HEK293 (cell line): ENCODE results near the gene LRRC2.

Experiments used
- CTCF ChIP-seq: fragments of 450-650 bp; formaldehyde crosslinking; IDR thresholded peaks from 2 replicates; pipeline ENCODE4 v1.5.1; 2016; ENCODE audit warnings: missing biosample characterization, missing genetic modification characterization
- YY1 ChIP-seq: fragments of 450-650 bp; formaldehyde crosslinking; IDR thresholded peaks from 2 replicates; pipeline ENCODE4 v1.5.1; 2018; ENCODE audit warnings: missing biosample characterization, missing genetic modification characterization
- ZBTB10 ChIP-seq: fragments of 450-650 bp; formaldehyde crosslinking; IDR thresholded peaks from 2 replicates; pipeline ENCODE4 v1.5.1; 2016; ENCODE audit warnings: missing biosample characterization, missing genetic modification characterization
- ZBTB11 ChIP-seq: fragments of 450-650 bp; formaldehyde crosslinking; conservative IDR thresholded peaks from 2 replicates; pipeline ENCODE4 v1.5.1; 2016; ENCODE audit warnings: low read depth, missing biosample characterization, missing genetic modification characterization
- ZBTB7A ChIP-seq: fragments of 450-650 bp; formaldehyde crosslinking; IDR thresholded peaks from 2 replicates; pipeline ENCODE4 v1.5.1; 2016; ENCODE audit warnings: low read depth, missing biosample characterization, missing genetic modification characterization
- ZNF274 ChIP-seq, 2 experiments: fragments of 200-500 bp in 1 of 2; fragments of 450-650 bp in 1 of 2; sonication (Bioruptor generic) in 1 of 2; formaldehyde crosslinking in 1 of 2; IDR thresholded peaks; 2 replicates each; pipeline versions ENCODE4 v1.5.1 to v1.6.1; 2014 to 2016; ENCODE audit warnings: borderline replicate concordance in 1 of 2, inconsistent platforms in 1 of 2, low read length in 1 of 2, missing biosample characterization in 1 of 2, missing genetic modification characterization in 1 of 2
- TF ChIP-seq, protein P1 (sequence below): fragments of 450-650 bp; formaldehyde crosslinking; IDR thresholded peaks from 2 replicates; pipeline ENCODE4 v1.5.1; 2016; ENCODE audit warnings: missing biosample characterization, missing genetic modification characterization

- TF ChIP-seq ZBTB10 (tag by site-specific recombination) (no peak), ZBTB7A (tag by site-specific recombination) (no peak), CTCF (tag by site-specific recombination) (no peak), ZBTB11 (no peak), YY1 (tag by site-specific recombination) (no peak), ZNF274 (IDR thresholded peaks at IDR 0.05; ENCODE audit: low read length) (no peak), ZNF274 (tag by site-specific recombination; IDR thresholded peaks at IDR 0.05; ENCODE audit: borderline replicate concordance) (no peak)
- TF ChIP-seq, protein P1, sequence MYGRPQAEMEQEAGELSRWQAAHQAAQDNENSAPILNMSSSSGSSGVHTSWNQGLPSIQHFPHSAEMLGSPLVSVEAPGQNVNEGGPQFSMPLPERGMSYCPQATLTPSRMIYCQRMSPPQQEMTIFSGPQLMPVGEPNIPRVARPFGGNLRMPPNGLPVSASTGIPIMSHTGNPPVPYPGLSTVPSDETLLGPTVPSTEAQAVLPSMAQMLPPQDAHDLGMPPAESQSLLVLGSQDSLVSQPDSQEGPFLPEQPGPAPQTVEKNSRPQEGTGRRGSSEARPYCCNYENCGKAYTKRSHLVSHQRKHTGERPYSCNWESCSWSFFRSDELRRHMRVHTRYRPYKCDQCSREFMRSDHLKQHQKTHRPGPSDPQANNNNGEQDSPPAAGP: no peak
Measured at GRCh38 chr3:46524008-46524407, 42.1 kb downstream of the LRRC2 start.
